Measurements from ENCODE around the gene MPHOSPH9.

The MPHOSPH9 gene

GRCh38 chr12:123105211-123105826 lies 127.6 kb downstream of the MPHOSPH9 start:
- Histone ChIP-seq H4K20me1 (ENCODE audit: insufficient read depth, low read length) (no peaks in the 10 kb centered on the region), H3K27me3 (ENCODE audit: low read depth, low read length) (no peaks in the 10 kb centered on the region), H3K9me3 (ENCODE audit: insufficient read depth, low read length) (no peaks in the 10 kb centered on the region), H3K4me1 (ENCODE audit: low read length) (no peaks in the 10 kb centered on the region), H2AFZ (ENCODE audit: low read depth, low read length) (no peak overlapping the region), H3K36me3 (replicated peaks; ENCODE audit: low read depth, low read length) (no peaks in the 10 kb centered on the region), H3K79me2 (ENCODE audit: low read length) (no peaks in the 10 kb centered on the region), H3K4me3 (ENCODE audit: low read length) (no peak overlapping the region), H3K27ac (ENCODE audit: low read length) (no peak overlapping the region), H3K9ac (ENCODE audit: low read length) (no peak overlapping the region), H3K4me2 (ENCODE audit: low read length) (no peak overlapping the region)
- TF ChIP-seq, protein P1, sequence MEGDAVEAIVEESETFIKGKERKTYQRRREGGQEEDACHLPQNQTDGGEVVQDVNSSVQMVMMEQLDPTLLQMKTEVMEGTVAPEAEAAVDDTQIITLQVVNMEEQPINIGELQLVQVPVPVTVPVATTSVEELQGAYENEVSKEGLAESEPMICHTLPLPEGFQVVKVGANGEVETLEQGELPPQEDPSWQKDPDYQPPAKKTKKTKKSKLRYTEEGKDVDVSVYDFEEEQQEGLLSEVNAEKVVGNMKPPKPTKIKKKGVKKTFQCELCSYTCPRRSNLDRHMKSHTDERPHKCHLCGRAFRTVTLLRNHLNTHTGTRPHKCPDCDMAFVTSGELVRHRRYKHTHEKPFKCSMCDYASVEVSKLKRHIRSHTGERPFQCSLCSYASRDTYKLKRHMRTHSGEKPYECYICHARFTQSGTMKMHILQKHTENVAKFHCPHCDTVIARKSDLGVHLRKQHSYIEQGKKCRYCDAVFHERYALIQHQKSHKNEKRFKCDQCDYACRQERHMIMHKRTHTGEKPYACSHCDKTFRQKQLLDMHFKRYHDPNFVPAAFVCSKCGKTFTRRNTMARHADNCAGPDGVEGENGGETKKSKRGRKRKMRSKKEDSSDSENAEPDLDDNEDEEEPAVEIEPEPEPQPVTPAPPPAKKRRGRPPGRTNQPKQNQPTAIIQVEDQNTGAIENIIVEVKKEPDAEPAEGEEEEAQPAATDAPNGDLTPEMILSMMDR (IDR thresholded peaks at IDR 0.05; ENCODE audit: low read depth, low read length): no peak
- TF ChIP-seq EZH2phosphoT487 (IDR thresholded peaks at IDR 0.05; ENCODE audit: low read depth): no peak

DNA sequence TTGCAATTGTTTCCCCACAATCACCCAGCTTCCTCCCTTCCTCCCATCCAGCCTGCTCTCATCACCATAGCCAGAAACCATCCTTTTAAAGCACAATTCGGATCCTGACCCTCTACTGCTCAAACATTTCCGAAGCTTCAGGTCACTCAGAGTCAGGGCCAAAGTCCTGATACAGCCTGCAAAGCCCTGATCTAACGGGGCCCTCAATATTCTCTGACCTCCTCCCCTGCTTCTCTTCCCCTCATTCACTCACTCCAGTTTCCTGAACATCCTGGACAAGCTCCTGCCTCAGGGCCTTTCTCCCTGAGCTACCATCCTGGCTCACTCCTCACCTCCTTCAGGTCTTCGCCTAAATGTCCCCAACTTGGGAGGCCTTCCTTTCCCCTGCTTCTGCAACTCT lies 128.1 kb downstream of the MPHOSPH9 start:
- no peaks in the 10 kb centered on the region for H4K20me1 ChIP-seq (ENCODE audit: insufficient read depth, low read length)
- H3K9me3 ChIP-seq (ENCODE audit: insufficient read depth, low read length): no peaks in the 10 kb centered on the region
- H3K79me2 ChIP-seq (ENCODE audit: low read length): no peaks in the 10 kb centered on the region
- H3K4me2 ChIP-seq (ENCODE audit: low read length): no peak overlapping the region
- H3K4me3 ChIP-seq (ENCODE audit: low read length): no peak overlapping the region
- no peaks in the 10 kb centered on the region for H3K27me3 ChIP-seq (ENCODE audit: low read depth, low read length)
- H3K4me1 ChIP-seq (ENCODE audit: low read length): no peaks in the 10 kb centered on the region
- TF ChIP-seq, protein P1 (IDR thresholded peaks at IDR 0.05; ENCODE audit: low read depth, low read length): no peak
- no peak for TF ChIP-seq EZH2phosphoT487 (IDR thresholded peaks at IDR 0.05; ENCODE audit: low read depth)
- H3K36me3 ChIP-seq (replicated peaks; ENCODE audit: low read depth, low read length): no peaks in the 10 kb centered on the region
- no peak overlapping the region for H3K9ac ChIP-seq (ENCODE audit: low read length)
- H2AFZ ChIP-seq (ENCODE audit: low read depth, low read length): no peak overlapping the region
- no peak overlapping the region for H3K27ac ChIP-seq (ENCODE audit: low read length)
